GM12891 (cell line): ENCODE data around the gene SEMA5A.

ENCODE experiments used
- POLR2A ChIP-seq: IDR thresholded peaks from 2 replicates; pipeline ENCODE4 v1.6.1; 2011; ENCODE audit warnings: low read depth, low read length, control low read depth
- POLR2AphosphoS5 ChIP-seq: IDR thresholded peaks from 2 replicates; pipeline ENCODE4 v1.6.1; 2011; ENCODE audit warnings: low read depth, low read length, control low read depth
- POU2F2 ChIP-seq: IDR thresholded peaks from 2 replicates; pipeline ENCODE4 v1.6.1; 2011; ENCODE audit warnings: low read depth, mild to moderate bottlenecking, control low read depth, low read length, moderate library complexity
- TAF1 ChIP-seq: IDR thresholded peaks from 2 replicates; pipeline ENCODE4 v1.6.1; 2011; ENCODE audit warnings: low read depth, low read length, control low read depth

GRCh38 chr5:9265441-9266287 is 280.2 kb downstream of the SEMA5A start:
- TF ChIP-seq POU2F2 (no peak), POLR2A (no peak), TAF1 (no peak), POLR2AphosphoS5 (no peak)
